ENCODE measurements around the gene KCP. TPM values are rescaled to one million over a fixed set of nuclear protein-coding genes. Genes with fewer than 3 reads are reported as not detected.

KCP gene
- total and polyA plus RNA-seq, 2 of the 13 experiments (the other 11 are each of a cell fraction or from before 2014, with no cell fraction given) = 0.37 to 1.0 TPM

DNA sequence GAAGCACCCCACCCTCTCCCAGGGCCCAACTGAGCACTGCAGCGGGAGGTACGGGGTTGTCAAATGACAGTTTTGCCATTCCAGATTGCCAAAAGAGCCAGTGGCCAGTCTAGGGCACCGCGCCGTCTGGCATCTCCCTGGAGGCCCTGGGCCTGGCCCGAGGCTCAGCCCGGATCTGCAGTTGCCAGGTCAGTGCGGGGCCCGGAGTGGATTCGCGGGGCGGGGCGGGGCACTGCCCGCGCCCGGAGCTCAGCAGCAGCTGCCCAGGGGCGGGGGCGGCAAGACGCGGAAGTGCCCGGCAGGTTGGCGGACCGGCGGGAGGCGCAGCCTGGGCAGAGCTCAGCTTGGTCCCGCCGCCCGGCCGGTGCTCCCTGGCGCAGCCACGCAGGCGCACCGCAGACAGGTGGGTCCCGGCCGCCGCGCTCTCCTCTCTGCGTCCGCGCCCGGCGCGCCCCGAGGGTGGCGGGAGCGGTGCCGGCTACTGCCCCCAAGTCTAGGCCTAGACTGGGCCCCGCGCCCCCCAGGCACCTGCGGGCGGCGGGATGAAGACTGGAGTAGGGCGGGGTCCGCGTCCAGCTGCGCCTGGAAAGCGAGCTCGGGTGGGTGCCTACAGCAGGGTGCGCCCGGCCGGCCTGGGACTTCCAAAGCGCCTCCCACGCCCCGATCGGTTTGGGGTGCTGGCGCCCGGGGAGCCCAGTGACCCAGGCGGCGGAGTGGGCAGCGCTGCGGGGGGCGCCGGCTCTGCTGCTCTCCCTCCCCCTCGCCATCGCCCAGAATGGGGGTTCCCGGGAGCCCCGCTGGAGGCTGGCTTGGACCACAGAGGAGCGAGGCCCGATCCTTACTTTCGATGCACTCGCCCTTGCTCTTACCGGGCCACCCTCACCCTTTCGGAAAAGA lies 27.4 kb upstream of the KCP start, which contains the start of gene IRF5 (continued):
- TF ChIP-seq, protein P1, sequence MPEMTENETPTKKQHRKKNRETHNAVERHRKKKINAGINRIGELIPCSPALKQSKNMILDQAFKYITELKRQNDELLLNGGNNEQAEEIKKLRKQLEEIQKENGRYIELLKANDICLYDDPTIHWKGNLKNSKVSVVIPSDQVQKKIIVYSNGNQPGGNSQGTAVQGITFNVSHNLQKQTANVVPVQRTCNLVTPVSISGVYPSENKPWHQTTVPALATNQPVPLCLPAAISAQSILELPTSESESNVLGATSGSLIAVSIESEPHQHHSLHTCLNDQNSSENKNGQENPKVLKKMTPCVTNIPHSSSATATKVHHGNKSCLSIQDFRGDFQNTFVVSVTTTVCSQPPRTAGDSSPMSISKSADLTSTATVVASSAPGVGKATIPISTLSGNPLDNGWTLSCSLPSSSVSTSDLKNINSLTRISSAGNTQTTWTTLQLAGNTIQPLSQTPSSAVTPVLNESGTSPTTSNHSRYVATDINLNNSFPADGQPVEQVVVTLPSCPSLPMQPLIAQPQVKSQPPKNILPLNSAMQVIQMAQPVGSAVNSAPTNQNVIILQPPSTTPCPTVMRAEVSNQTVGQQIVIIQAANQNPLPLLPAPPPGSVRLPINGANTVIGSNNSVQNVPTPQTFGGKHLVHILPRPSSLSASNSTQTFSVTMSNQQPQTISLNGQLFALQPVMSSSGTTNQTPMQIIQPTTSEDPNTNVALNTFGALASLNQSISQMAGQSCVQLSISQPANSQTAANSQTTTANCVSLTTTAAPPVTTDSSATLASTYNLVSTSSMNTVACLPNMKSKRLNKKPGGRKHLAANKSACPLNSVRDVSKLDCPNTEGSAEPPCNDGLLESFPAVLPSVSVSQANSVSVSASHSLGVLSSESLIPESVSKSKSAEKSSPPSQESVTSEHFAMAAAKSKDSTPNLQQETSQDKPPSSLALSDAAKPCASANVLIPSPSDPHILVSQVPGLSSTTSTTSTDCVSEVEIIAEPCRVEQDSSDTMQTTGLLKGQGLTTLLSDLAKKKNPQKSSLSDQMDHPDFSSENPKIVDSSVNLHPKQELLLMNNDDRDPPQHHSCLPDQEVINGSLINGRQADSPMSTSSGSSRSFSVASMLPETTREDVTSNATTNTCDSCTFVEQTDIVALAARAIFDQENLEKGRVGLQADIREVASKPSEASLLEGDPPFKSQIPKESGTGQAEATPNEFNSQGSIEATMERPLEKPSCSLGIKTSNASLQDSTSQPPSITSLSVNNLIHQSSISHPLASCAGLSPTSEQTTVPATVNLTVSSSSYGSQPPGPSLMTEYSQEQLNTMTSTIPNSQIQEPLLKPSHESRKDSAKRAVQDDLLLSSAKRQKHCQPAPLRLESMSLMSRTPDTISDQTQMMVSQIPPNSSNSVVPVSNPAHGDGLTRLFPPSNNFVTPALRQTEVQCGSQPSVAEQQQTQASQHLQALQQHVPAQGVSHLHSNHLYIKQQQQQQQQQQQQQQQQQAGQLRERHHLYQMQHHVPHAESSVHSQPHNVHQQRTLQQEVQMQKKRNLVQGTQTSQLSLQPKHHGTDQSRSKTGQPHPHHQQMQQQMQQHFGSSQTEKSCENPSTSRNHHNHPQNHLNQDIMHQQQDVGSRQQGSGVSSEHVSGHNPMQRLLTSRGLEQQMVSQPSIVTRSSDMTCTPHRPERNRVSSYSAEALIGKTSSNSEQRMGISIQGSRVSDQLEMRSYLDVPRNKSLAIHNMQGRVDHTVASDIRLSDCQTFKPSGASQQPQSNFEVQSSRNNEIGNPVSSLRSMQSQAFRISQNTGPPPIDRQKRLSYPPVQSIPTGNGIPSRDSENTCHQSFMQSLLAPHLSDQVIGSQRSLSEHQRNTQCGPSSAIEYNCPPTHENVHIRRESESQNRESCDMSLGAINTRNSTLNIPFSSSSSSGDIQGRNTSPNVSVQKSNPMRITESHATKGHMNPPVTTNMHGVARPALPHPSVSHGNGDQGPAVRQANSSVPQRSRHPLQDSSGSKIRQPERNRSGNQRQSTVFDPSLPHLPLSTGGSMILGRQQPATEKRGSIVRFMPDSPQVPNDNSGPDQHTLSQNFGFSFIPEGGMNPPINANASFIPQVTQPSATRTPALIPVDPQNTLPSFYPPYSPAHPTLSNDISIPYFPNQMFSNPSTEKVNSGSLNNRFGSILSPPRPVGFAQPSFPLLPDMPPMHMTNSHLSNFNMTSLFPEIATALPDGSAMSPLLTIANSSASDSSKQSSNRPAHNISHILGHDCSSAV (CRISPR knock-in tag; IDR thresholded peaks at IDR 0.05; ENCODE audit: borderline replicate concordance) = no peak
- TF ChIP-seq CREB1 (IDR thresholded peaks at IDR 0.05) (no peak), CREB1 (CRISPR knock-in tag; IDR thresholded peaks at IDR 0.05) (no peak), DPF2 (CRISPR knock-in tag; IDR thresholded peaks at IDR 0.05; ENCODE audit: borderline replicate concordance, low read depth) (no peak), NFKB2 (CRISPR knock-in tag; IDR thresholded peaks at IDR 0.05; ENCODE audit: borderline replicate concordance) (no peak), ZNF816 (CRISPR knock-in tag; IDR thresholded peaks at IDR 0.05; ENCODE audit: borderline replicate concordance) (no peak), ZNF775 (CRISPR knock-in tag; IDR thresholded peaks at IDR 0.05; ENCODE audit: borderline replicate concordance) (no peak), CHCHD3 (CRISPR knock-in tag; IDR thresholded peaks at IDR 0.05) (0 out of 2 replicates have a peak, but pooled peaks have one; percentile 17), JDP2 (CRISPR knock-in tag; IDR thresholded peaks at IDR 0.05; ENCODE audit: borderline replicate concordance) (no peak), GABPA (IDR thresholded peaks at IDR 0.05; ENCODE audit: low read depth, low read length) (no peak), GABPA (CRISPR knock-in tag; IDR thresholded peaks at IDR 0.05; ENCODE audit: low read depth) (no peak)
- TF ChIP-seq, protein P2, sequence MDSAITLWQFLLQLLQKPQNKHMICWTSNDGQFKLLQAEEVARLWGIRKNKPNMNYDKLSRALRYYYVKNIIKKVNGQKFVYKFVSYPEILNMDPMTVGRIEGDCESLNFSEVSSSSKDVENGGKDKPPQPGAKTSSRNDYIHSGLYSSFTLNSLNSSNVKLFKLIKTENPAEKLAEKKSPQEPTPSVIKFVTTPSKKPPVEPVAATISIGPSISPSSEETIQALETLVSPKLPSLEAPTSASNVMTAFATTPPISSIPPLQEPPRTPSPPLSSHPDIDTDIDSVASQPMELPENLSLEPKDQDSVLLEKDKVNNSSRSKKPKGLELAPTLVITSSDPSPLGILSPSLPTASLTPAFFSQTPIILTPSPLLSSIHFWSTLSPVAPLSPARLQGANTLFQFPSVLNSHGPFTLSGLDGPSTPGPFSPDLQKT (CRISPR knock-in tag; IDR thresholded peaks at IDR 0.05; ENCODE audit: borderline replicate concordance) = no peak
- TF ChIP-seq, protein P3, sequence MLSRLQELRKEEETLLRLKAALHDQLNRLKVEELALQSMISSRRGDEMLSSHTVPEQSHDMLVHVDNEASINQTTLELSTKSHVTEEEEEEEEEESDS (CRISPR knock-in tag; IDR thresholded peaks at IDR 0.05; ENCODE audit: borderline replicate concordance) = no peak
- TF ChIP-seq, protein P4, sequence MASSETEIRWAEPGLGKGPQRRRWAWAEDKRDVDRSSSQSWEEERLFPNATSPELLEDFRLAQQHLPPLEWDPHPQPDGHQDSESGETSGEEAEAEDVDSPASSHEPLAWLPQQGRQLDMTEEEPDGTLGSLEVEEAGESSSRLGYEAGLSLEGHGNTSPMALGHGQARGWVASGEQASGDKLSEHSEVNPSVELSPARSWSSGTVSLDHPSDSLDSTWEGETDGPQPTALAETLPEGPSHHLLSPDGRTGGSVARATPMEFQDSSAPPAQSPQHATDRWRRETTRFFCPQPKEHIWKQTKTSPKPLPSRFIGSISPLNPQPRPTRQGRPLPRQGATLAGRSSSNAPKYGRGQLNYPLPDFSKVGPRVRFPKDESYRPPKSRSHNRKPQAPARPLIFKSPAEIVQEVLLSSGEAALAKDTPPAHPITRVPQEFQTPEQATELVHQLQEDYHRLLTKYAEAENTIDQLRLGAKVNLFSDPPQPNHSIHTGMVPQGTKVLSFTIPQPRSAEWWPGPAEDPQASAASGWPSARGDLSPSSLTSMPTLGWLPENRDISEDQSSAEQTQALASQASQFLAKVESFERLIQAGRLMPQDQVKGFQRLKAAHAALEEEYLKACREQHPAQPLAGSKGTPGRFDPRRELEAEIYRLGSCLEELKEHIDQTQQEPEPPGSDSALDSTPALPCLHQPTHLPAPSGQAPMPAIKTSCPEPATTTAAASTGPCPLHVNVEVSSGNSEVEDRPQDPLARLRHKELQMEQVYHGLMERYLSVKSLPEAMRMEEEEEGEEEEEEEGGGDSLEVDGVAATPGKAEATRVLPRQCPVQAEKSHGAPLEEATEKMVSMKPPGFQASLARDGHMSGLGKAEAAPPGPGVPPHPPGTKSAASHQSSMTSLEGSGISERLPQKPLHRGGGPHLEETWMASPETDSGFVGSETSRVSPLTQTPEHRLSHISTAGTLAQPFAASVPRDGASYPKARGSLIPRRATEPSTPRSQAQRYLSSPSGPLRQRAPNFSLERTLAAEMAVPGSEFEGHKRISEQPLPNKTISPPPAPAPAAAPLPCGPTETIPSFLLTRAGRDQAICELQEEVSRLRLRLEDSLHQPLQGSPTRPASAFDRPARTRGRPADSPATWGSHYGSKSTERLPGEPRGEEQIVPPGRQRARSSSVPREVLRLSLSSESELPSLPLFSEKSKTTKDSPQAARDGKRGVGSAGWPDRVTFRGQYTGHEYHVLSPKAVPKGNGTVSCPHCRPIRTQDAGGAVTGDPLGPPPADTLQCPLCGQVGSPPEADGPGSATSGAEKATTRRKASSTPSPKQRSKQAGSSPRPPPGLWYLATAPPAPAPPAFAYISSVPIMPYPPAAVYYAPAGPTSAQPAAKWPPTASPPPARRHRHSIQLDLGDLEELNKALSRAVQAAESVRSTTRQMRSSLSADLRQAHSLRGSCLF (CRISPR knock-in tag; IDR thresholded peaks at IDR 0.05; ENCODE audit: borderline replicate concordance) = no peak
